Measurements from ENCODE around the gene NINJ2.

The NINJ2 gene

DNA sequence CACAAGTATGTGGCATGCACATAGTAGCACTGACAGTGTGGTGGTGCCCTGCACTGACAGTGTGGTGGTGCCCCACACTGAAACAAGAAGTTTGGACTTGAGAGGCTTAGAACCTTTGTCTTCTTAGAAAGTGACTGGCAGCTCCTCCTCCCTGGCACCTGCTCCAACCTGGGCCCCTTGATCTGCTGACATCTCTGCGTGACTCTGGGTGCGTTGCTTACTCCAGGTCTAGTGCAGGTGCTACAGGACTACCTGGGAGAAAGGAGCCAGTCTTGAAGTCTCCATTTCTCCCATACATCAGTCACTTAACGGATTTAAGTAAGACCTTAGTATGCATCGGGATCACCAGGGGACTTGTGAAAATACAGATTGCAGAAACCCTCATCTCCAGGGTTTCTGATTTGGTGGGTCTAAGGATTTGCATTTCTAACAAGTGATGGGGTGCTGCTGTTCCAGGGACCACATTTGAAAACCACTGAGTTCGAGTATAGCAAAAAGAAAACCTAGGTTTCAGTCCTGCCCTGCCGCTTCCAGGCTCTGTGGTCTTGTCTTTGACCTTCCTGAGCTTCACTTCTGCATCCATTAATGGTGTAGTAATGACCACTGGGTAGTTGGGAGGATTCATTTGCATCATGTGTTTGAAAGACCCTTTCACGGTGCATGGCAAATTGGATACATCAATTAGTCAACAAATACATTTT lies 15.7 kb downstream of the NINJ2 start:
- CTCF ChIA-PET = interaction anchor here (1.3 kb wide), 1 partner anchor 9 kb away, joined by 3 read pairs; no protein-coding TSS in a partner anchor
- POLR2A ChIA-PET = no interaction called here
- no peak for TF ChIP-seq CTCF (IDR thresholded peaks at IDR 0.05; ENCODE audit: insufficient read depth, low read length, missing control alignments)
- DNase-seq (ENCODE audit: low read depth, low spot score) = no peak
- no peak overlapping the region for H3K4me3 ChIP-seq (ENCODE audit: low read depth, low read length)

DNA sequence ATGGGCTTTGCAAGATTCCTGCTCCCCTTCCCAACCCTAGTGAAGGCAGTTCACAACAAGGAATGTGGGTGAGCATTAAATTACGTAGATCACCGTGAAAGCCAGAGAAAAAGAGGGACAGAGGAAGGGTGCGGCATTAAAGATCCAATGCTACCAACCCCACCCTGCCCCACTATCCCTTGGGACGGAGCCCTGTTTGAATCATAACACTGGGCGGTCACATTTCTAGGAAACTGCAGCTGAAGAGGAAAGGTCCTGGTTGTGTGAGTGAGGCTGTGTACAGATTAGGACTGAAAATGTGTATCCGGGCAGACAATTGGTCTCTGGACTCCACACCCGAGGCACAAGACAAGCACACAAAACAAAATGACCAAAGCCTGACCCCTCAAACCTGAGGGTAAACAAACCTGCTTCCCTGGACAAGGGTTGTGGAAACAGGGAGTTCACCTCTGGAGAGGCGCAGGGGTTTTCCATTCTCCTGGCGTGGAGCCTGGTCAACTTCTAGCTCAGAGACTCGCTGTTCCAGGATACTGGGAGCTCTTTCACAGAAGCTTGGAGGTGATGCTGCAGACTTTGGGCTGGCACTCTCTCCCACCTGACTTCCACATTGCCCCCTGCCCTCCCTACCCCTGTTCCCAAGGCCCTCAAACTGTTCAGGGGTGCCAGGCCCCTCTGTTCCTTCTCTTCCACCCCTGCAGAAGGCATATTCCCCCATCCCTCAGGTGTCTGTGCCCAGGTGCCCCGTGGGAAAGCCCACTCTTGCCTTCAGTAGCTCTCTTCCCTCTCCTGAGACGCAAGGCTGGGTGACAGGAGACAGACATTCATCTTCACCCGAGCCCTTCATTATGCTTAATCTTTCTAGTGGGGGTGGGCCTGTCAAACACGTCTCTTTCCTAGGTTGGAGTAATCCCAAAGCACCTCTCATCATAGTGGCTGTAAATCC lies 16.5 kb downstream of the NINJ2 start:
- CTCF ChIA-PET = interaction anchor here (1.3 to 1.6 kb wide), 2 partner anchors 10 to 105 kb away, joined by 3 to 7 read pairs; no protein-coding TSS in a partner anchor
- POLR2A ChIA-PET = no interaction called here
- no peak for TF ChIP-seq CTCF (IDR thresholded peaks at IDR 0.05; ENCODE audit: insufficient read depth, low read length, missing control alignments)
- DNase-seq (ENCODE audit: low read depth, low spot score) = no peak
- no peak overlapping the region for H3K4me3 ChIP-seq (ENCODE audit: low read depth, low read length)

DNA sequence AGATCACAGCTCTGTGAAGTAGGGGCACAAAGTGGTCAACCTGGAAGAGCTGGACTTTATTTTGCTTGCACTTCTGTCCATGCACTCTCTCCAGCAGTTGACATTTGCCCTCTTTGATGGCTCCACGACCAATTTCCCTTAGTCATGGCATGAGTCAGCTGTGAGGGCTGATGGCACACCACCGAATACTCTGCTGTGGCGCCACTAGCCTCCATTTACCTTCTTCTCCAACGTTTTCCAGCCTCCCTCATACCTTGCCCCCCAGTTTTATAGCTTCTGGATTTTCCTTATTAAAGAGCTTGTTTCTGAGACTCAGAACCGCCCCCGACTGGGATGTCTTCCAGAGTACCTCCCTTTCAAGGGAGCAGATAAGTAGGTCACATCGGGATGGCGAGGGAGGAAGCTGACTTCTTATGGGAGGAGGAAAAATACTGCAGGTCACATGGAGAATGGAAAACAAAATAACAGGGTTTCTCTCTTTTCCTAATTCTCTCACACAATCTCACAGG lies 17.6 kb downstream of the NINJ2 start:
- ChIA-PET POLR2A (no interaction called here), CTCF (interaction anchor here (0.9 to 1.6 kb wide), 2 partner anchors 14 to 106 kb away, joined by 3 to 7 read pairs; no protein-coding TSS in a partner anchor)
- TF ChIP-seq CTCF (IDR thresholded peaks at IDR 0.05; ENCODE audit: insufficient read depth, low read length, missing control alignments) = no peak
- DNase-seq (ENCODE audit: low read depth, low spot score) = no peak
- no peak overlapping the region for H3K4me3 ChIP-seq (ENCODE audit: low read depth, low read length)

- no peak overlapping the region for H3K4me3 ChIP-seq (ENCODE audit: low read depth, low read length)
- no peak for TF ChIP-seq CTCF (IDR thresholded peaks at IDR 0.05; ENCODE audit: insufficient read depth, low read length, missing control alignments)
- ChIA-PET CTCF (interaction anchor here (0.9 to 1.6 kb wide), 3 partner anchors 13 to 106 kb away, joined by 3 to 7 read pairs (median 4); no protein-coding TSS in a partner anchor), POLR2A (no interaction called here)
- no peak for DNase-seq (ENCODE audit: low read depth, low spot score)
These were observed 18.3 kb downstream of the NINJ2 start for GRCh38 chr12:644818-645552.

GRCh38 chr12:644303-644639 lies 19.0 kb downstream of the NINJ2 start:
- H3K4me3 ChIP-seq (ENCODE audit: low read depth, low read length) = no peak overlapping the region
- ChIA-PET CTCF (interaction anchor here (1.0 to 1.8 kb wide), 3 partner anchors 7 to 74 kb away, joined by 3 to 5 read pairs (median 4); no protein-coding TSS in a partner anchor), POLR2A (no interaction called here)

More at GRCh38 chr12:644303-644639, 19.0 kb downstream of the NINJ2 start:
- no peak for DNase-seq (ENCODE audit: low read depth, low spot score)
- no peak for TF ChIP-seq CTCF (IDR thresholded peaks at IDR 0.05; ENCODE audit: insufficient read depth, low read length, missing control alignments)

All from AG04449 (cell line).